ENCODE results near the gene HHIPL1.
A peak's percentile ranks its signal among the peaks of the same experiment; 100 is the strongest.
"Not testable (repeated sequence)": the region's sequence is repeated elsewhere in the genome, so short reads cannot be mapped to it uniquely, and the experiment has no call there.

The HHIPL1 gene

DNA sequence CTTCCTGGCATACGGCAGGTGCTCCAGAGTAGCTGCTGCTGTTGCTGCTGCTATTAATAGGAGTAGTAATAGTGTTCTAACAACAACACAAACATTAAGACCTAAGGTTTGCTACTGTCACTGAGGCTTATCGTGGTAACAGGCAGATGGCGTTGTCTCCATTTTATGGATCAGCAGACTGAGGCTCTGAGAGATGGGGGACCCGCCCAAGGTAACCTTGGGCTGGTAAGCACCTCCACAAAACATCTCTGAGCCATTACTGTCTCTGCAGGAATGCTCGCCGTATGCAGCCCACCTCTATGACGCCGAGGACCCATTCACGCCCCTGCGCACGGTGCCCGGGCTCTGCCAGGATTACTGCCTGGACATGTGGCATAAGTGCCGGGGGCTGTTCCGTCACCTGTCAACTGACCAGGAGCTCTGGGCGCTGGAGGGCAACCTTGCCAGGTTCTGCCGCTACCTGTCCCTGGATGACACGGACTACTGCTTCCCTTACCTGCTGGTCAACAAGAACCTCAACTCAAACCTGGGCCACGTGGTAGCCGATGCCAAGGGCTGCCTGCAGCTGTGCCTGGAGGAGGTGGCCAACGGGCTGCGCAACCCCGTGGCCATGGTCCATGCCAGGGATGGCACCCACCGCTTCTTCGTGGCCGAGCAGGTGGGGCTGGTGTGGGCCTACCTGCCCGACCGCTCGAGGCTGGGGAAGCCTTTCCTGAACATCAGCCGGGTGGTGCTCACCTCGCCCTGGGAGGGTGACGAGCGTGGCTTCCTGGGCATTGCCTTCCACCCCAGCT lies 7.2 kb downstream of the HHIPL1 start:
- WGBS: 94% methylated on average over 32 of the region's 32 CpGs
- Histone ChIP-seq H3K9me3 (ENCODE audit: insufficient read depth, low read depth, low read length) (no peaks in the 10 kb centered on the region), H3K9ac (ENCODE audit: low read depth, low read length) (no peak overlapping the region), H3K4me1 (ENCODE audit: insufficient read depth, low read length) (no peaks in the 10 kb centered on the region), H3K27me3 (ENCODE audit: insufficient read depth, low read length) (no peaks in the 10 kb centered on the region), H3K36me3 (ENCODE audit: insufficient read depth, low read length) (no peaks in the 10 kb centered on the region), H3K4me3 (ENCODE audit: low read length) (no peak overlapping the region), H3K27ac (ENCODE audit: low read depth, low read length) (no peak overlapping the region)

DNA sequence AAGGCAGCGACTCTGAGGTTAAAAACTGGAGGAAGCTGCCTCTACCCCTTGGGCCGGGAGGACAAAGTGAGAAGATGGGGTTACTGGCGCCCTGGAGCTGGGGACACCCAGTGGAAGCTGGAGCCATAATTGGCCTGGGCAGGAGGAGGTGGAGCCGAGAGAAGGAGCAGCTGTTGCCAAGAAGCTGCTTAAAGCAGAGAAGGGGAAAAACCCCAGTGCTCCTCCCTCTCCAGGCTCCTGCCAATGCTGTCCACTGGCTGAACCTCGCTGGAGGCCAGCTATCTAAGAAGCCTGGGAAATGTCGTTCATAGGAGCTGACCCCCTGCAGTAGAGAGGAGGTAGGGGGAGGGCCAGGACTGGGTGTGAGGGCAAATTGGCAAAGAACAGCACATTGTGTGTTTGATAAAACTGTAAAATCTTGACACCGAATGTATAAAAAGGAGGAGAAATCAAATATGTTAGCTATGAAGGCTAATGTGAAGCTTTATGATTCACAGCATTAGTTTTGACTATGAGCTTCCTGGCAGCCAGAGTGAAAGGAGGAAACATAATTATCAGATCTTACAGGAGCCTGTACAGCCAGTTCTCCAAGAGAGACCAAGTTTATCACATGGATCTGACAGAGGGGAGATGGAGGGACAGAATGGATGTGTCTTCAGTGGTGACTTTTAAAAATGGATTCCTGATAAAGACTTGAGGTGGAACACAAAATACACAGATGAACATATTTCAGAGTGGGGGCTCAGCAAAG lies 9.5 kb downstream of the HHIPL1 start:
- Histone ChIP-seq H3K4me1 (ENCODE audit: insufficient read depth, low read length) (no peaks in the 10 kb centered on the region), H3K36me3 (ENCODE audit: insufficient read depth, low read length) (no peaks in the 10 kb centered on the region), H3K9me3 (ENCODE audit: insufficient read depth, low read depth, low read length) (no peaks in the 10 kb centered on the region), H3K4me3 (ENCODE audit: low read length) (no peak overlapping the region), H3K27me3 (ENCODE audit: insufficient read depth, low read length) (peaks cover 19% of the 10 kb centered on the region), H3K27ac (ENCODE audit: low read depth, low read length) (no peak overlapping the region), H3K9ac (ENCODE audit: low read depth, low read length) (no peak overlapping the region)
- 71% methylated on average over 7 of the region's 7 CpGs for WGBS

DNA sequence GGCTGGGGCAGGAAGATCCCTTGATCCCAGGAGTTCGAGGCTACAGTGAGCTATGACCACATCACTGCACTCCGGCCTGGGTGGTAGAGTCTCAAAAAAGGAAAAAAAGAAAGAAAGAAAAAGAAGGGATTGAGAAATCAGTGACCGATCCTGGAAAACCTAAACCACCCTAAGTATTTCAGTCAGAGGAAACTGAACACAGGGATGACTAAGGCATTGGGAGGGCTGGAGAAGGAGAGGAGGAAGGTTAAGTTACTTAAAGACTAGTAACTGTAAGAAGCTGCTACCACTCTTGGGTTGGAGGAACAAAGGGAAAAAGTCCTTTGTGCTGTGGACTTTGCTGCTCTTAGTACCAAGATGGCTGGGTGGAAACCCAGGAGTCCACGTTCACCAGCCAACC lies 10.6 kb downstream of the HHIPL1 start:
- Histone ChIP-seq H3K9me3 (ENCODE audit: insufficient read depth, low read depth, low read length) (no peaks in the 10 kb centered on the region), H3K27ac (ENCODE audit: low read depth, low read length) (no peak overlapping the region), H3K9ac (ENCODE audit: low read depth, low read length) (no peak overlapping the region), H3K4me3 (ENCODE audit: low read length) (no peak overlapping the region), H3K36me3 (ENCODE audit: insufficient read depth, low read length) (no peaks in the 10 kb centered on the region), H3K27me3 (ENCODE audit: insufficient read depth, low read length) (peaks cover 28% of the 10 kb centered on the region), H3K4me1 (ENCODE audit: insufficient read depth, low read length) (peaks cover 4% of the 10 kb centered on the region)
- 92% methylated on average over 4 of the region's 4 CpGs for WGBS

DNA sequence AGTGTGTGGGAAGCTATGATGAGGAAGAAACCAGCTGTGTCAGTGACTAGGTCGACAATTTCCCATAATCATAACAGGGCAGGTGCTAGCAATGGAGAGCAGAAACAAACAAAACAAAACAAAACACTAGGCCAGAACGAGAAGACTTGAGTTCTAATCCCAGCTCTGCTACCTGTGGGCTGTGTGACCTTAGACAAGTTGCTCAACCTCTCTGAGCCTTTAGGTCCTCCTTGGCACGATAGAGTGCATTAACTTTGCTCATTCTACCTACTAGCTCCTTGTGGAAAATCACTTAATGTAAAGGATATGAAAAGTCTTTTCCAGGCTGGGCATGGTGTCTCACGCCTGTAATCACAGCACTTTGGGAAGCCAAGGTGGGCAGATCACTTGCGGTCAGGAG lies 11.2 kb downstream of the HHIPL1 start:
- Histone ChIP-seq H3K27me3 (ENCODE audit: insufficient read depth, low read length) (peaks cover 34% of the 10 kb centered on the region), H3K9me3 (ENCODE audit: insufficient read depth, low read depth, low read length) (no peaks in the 10 kb centered on the region), H3K36me3 (ENCODE audit: insufficient read depth, low read length) (no peaks in the 10 kb centered on the region), H3K4me1 (ENCODE audit: insufficient read depth, low read length) (peaks cover 11% of the 10 kb centered on the region), H3K27ac (ENCODE audit: low read depth, low read length) (no peak overlapping the region), H3K4me3 (ENCODE audit: low read length) (no peak overlapping the region), H3K9ac (ENCODE audit: low read depth, low read length) (no peak overlapping the region)
- WGBS: 94% methylated on average over 5 of the region's 5 CpGs

DNA sequence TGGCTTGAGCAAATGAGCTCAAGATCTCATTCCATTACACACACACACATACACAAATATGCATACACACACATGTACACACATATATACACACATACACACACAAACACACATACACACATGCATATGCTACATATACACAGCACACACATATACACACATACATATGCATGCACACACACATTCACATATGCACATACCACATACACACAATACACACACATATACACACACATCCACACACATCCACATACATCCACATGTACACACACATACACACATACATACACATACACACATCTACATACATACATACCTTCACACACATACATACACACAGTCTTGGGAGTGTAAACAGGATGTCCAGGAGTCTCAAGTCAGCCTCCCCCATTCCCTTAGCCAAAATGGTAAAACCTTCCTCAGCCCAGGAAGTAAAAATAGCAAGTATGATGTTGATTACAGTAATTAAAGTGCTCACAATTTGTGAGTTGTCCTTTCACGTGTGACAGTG lies 12.8 kb downstream of the HHIPL1 start:
- H3K36me3 ChIP-seq (ENCODE audit: insufficient read depth, low read length): no peaks in the 10 kb centered on the region
- H3K4me1 ChIP-seq (ENCODE audit: insufficient read depth, low read length): peaks cover 11% of the 10 kb centered on the region
- H3K9ac ChIP-seq (ENCODE audit: low read depth, low read length): no peak overlapping the region
- no peak overlapping the region for H3K4me3 ChIP-seq (ENCODE audit: low read length)
- peaks cover 34% of the 10 kb centered on the region for H3K27me3 ChIP-seq (ENCODE audit: insufficient read depth, low read length)
- H3K9me3 ChIP-seq (ENCODE audit: insufficient read depth, low read depth, low read length): no peaks in the 10 kb centered on the region
- H3K27ac ChIP-seq (ENCODE audit: low read depth, low read length): no peak overlapping the region
- 80% methylated on average over 1 of the region's 1 CpG for WGBS

DNA sequence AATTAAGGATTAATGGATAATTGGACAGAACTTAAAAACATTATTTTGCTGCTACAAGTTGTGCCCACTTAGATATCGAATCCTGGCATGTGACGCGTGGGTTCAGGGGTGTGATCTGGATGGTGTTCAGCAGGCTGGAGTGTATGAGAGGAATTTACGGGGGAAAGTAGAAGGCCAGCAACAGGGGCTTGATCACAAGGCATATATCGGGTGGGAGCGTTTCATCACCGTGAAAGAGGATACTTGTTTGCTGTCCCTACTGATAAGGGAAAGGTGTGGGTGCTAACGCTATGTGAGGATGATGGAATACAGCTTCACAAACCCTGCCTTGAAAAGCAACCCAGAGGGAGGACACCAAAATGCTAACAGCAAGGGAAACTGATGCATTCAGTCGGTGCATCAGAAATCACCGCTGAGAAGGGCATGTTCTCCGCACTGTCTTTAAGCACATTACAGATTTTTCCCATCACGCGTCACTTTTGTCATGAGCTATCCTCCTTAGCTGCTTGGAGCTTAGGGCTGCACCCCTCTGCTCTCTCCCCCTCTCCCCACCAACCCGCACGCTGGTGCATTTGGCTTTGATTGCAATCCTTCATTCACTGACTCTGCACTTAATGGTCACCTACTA lies 13.4 kb downstream of the HHIPL1 start:
- Histone ChIP-seq H3K27me3 (ENCODE audit: insufficient read depth, low read length) (peaks cover 34% of the 10 kb centered on the region), H3K4me3 (ENCODE audit: low read length) (no peak overlapping the region), H3K4me1 (ENCODE audit: insufficient read depth, low read length) (peaks cover 16% of the 10 kb centered on the region), H3K9ac (ENCODE audit: low read depth, low read length) (no peak overlapping the region), H3K36me3 (ENCODE audit: insufficient read depth, low read length) (no peaks in the 10 kb centered on the region), H3K27ac (ENCODE audit: low read depth, low read length) (no peak overlapping the region), H3K9me3 (ENCODE audit: insufficient read depth, low read depth, low read length) (no peaks in the 10 kb centered on the region)
- 85% methylated on average over 15 of the region's 15 CpGs for WGBS

DNA sequence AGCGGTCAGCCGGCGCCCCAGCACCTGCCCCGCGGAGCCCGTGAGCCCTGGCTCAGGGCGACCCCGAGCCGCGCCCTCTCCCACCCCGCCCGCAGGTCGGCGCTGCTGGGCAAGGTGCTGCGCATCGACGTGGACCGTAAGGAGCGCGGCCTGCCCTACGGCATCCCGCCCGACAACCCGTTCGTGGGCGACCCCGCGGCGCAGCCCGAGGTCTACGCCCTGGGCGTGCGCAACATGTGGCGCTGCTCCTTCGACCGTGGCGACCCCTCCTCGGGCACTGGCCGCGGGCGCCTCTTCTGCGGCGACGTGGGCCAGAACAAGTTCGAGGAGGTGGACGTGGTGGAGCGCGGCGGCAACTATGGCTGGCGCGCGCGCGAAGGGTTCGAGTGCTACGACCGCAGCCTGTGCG lies 14.4 kb downstream of the HHIPL1 start:
- Histone ChIP-seq H3K9me3 (ENCODE audit: insufficient read depth, low read depth, low read length) (no peaks in the 10 kb centered on the region), H3K4me1 (ENCODE audit: insufficient read depth, low read length) (peaks cover 22% of the 10 kb centered on the region), H3K36me3 (ENCODE audit: insufficient read depth, low read length) (no peaks in the 10 kb centered on the region), H3K27ac (ENCODE audit: low read depth, low read length) (no peak overlapping the region), H3K9ac (ENCODE audit: low read depth, low read length) (peak overlapping the region; percentile 54), H3K4me3 (ENCODE audit: low read length) (peak overlapping the region; percentile 51), H3K27me3 (ENCODE audit: insufficient read depth, low read length) (peaks cover 34% of the 10 kb centered on the region)
- 63% methylated on average over 58 of the region's 58 CpGs for whole genome bisulfite sequencing

DNA sequence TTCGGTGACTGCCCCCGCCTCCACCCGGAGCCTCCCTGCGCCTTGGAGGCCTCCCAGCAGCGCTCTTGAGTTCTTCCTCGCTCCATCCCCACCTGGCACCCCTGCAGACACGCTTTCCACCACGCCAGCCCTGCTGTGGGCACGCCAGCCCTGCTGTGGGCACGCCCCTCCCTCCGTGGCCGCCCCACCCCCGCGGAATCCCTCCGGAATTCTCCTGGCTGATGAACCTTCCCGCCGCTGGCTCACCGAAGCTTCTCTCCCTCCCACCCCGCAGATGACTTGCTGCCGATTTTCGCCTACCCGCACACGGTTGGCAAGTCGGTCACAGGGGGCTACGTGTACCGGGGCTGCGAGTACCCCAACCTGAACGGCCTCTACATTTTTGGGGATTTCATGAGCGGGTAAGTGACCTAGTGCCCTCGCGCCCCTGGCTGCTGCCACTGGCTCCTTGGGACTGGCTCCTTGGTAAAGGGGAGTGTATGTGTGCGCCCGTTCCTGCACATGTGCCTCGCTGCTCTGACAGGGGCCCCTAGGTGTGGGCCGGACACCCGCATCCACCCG lies 15.2 kb downstream of the HHIPL1 start:
- H3K4me1 ChIP-seq (ENCODE audit: insufficient read depth, low read length): peaks cover 26% of the 10 kb centered on the region
- H3K9ac ChIP-seq (ENCODE audit: low read depth, low read length): 0 out of 2 replicates have a peak overlapping the region, but pooled peaks have one; percentile 33
- no peaks in the 10 kb centered on the region for H3K9me3 ChIP-seq (ENCODE audit: insufficient read depth, low read depth, low read length)
- H3K27me3 ChIP-seq (ENCODE audit: insufficient read depth, low read length): peaks cover 34% of the 10 kb centered on the region
- H3K27ac ChIP-seq (ENCODE audit: low read depth, low read length): no peak overlapping the region
- no peaks in the 10 kb centered on the region for H3K36me3 ChIP-seq (ENCODE audit: insufficient read depth, low read length)
- WGBS: 41% methylated on average over 37 of the region's 37 CpGs
- peak overlapping the region; percentile 44 for H3K4me3 ChIP-seq (ENCODE audit: low read length)

DNA sequence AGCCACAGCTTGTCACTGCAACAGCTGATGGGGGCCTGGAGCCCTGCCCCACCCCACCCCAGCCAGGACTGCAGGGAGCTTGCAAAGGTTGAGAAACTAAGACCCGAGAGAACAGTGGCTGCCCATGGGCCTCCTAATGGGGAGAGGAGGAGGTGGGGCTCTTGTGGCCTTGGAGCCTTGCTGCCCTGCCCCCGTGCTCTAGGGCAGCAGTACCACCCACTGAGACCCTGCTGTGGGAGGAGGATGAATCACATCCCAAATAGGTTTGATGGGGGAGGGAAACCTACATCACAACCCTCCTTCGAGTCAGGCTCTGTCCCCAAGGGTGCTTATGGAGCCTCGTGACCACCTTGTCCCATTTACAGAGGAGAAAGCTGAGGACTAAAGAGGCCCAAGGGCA lies 15.9 kb downstream of the HHIPL1 start:
- peak overlapping the region; percentile 44; the same call in 1 of the 2 replicates for H3K4me3 ChIP-seq (ENCODE audit: low read length)
- H3K9me3 ChIP-seq (ENCODE audit: insufficient read depth, low read depth, low read length): no peaks in the 10 kb centered on the region
- peaks cover 26% of the 10 kb centered on the region for H3K4me1 ChIP-seq (ENCODE audit: insufficient read depth, low read length)
- peaks cover 34% of the 10 kb centered on the region for H3K27me3 ChIP-seq (ENCODE audit: insufficient read depth, low read length)
- no peak overlapping the region for H3K9ac ChIP-seq (ENCODE audit: low read depth, low read length)
- 18% methylated on average over 4 of the region's 4 CpGs for WGBS
- no peaks in the 10 kb centered on the region for H3K36me3 ChIP-seq (ENCODE audit: insufficient read depth, low read length)
- no peak overlapping the region; the same call in 1 of the 2 replicates for H3K27ac ChIP-seq (ENCODE audit: low read depth, low read length)

DNA sequence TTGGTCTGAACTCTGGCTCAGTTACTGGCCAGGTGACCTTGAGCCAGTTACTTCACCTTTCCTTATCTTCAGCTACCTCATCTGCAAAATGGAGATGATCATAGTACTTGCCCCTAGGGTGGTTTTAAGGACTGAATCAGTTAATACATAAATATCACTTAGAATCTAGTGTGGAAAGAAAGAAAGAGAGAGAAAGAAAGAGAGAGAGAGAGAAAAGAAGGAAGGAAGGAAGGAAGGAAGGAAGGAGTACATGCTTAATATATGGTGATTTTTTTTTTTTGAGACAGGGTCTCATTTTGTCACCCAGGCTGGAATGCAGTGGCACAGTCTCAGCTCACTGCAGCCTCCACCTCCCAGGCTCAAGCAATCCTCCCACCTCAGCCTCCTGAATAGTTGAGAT lies 16.3 kb downstream of the HHIPL1 start:
- H3K36me3 ChIP-seq (ENCODE audit: insufficient read depth, low read length); H3K9me3 ChIP-seq (ENCODE audit: insufficient read depth, low read depth, low read length); H3K9ac ChIP-seq (ENCODE audit: low read depth, low read length); H3K27ac ChIP-seq (ENCODE audit: low read depth, low read length): not testable (repeated sequence)
- peaks cover 26% of the 10 kb centered on the region for H3K4me1 ChIP-seq (ENCODE audit: insufficient read depth, low read length)
- 0 out of 2 replicates have a peak overlapping the region, but pooled peaks have one; percentile 44 for H3K4me3 ChIP-seq (ENCODE audit: low read length)
- H3K27me3 ChIP-seq (ENCODE audit: insufficient read depth, low read length): peaks cover 34% of the 10 kb centered on the region

DNA sequence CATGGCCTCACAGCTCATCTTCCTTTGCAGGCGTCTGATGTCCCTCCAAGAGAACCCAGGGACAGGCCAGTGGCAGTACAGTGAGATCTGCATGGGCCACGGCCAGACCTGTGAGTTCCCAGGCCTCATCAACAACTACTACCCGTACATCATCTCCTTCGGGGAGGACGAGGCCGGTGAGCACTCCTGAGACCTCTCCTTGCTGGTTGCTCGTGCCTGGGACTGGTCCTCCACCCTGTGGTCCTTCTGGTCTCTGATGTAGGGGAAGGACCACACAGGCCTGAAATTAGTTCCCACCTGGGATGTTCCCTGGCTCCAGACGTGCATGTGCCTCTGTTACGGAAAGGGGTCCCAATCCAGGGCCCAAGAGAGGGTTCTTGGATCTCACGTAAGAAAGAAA lies 17.9 kb downstream of the HHIPL1 start:
- no peaks in the 10 kb centered on the region for H3K9me3 ChIP-seq (ENCODE audit: insufficient read depth, low read depth, low read length)
- peaks cover 26% of the 10 kb centered on the region for H3K4me1 ChIP-seq (ENCODE audit: insufficient read depth, low read length)
- 93% methylated on average over 10 of the region's 10 CpGs for WGBS
- no peaks in the 10 kb centered on the region for H3K36me3 ChIP-seq (ENCODE audit: insufficient read depth, low read length)
- H3K4me3 ChIP-seq (ENCODE audit: low read length): no peak overlapping the region
- H3K27ac ChIP-seq (ENCODE audit: low read depth, low read length): no peak overlapping the region
- H3K9ac ChIP-seq (ENCODE audit: low read depth, low read length): no peak overlapping the region
- H3K27me3 ChIP-seq (ENCODE audit: insufficient read depth, low read length): peaks cover 30% of the 10 kb centered on the region

Measured in HUES64 (cell line).